HG02763 (cell line): ENCODE measurements around the gene SUN5.

Experiments
- ATAC-seq: cut with Tn5 transposase; IDR thresholded peaks from one replicate; pipeline ENCODE4 v1.9.1; 2021; ENCODE audit warnings: mild to moderate bottlenecking, moderate library complexity; ENCODE audit not compliant: unreplicated experiment

SUN5 gene

GRCh38 chr20:32995802-32996201 lies 8.4 kb downstream of the SUN5 start:
- no peak for ATAC-seq

- ATAC-seq, result no peak
Observed at GRCh38 chr20:32993496-32994050, 10.7 kb downstream of the SUN5 start.

DNA sequence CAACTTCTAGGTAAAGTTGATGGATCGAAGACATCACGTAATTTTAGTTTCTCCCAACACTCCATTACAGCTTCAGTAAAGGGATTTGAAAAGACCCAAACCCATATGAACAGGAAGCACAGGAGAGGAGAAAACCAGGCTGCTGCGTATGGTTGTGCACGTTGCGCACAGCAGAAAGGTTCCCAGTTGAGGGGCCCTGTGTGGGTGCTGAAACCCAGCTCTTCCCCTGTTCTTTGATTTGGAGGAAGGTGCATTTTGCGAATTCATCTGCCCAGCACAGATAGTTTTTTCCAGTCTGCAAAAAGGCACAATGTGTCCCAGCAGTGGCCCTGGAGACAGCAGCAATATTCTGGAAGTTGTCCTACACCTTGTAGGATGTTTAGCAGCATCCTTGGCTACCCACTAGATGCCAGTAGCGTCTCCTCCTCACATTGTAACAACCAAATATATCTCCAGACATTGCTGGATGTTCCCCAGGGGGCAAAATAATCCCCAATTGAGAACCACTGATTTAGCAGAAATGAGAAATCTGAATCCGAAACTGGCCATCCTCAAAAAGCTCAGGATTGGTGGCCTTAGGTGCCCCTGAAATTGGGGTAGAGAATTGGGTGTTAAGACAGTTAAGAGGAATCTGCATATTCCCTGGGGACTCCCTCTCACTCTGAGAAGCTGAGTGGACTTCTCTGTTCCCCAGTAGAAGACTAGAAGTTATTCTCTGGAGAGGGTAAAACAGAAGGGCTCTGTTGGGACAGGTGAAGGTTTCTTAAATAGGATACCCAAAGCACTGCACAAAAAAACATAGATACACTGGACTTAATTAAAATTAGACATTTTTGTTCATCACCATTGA lies 12.2 kb downstream of the SUN5 start:
- ATAC-seq, result no peak

DNA sequence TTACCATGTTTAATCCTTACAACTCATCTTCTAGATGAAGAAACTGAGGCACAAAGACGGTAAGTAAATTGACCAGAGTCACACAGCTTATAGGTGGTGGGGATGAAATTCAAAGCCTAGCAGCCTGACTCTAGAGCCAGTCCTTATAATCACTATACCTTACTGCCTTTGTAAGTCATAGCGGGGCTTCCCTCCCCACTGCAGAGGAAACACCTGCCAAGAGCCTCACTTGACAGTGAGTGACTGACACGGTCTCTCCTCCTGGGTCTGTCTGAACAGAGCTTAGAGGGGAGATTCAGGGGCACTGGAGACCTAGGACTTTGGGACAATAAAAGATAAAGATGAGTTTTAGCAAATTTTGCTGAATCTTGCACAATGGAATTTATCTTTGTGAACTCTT lies 12.8 kb downstream of the SUN5 start:
- no peak for ATAC-seq

DNA sequence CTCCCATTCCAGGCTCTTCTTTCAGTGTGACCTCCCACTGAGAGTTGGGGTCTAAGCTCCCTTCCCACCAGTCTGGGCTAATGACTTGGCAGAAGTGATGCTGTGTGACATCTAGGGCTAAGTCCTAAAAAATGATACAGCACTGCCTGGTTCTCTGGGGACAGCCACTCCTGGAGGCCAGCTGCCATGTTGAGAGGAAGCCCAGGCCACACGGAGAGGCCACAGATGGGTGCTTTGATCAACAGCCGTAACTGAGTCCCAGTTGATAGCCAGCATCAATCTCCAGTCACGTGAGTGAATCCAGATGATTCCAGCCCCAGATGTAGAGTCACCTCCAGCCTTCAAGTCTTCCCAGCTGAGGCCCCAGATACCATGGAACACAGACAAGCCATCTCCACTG lies 13.8 kb downstream of the SUN5 start:
- ATAC-seq, result no peak

DNA sequence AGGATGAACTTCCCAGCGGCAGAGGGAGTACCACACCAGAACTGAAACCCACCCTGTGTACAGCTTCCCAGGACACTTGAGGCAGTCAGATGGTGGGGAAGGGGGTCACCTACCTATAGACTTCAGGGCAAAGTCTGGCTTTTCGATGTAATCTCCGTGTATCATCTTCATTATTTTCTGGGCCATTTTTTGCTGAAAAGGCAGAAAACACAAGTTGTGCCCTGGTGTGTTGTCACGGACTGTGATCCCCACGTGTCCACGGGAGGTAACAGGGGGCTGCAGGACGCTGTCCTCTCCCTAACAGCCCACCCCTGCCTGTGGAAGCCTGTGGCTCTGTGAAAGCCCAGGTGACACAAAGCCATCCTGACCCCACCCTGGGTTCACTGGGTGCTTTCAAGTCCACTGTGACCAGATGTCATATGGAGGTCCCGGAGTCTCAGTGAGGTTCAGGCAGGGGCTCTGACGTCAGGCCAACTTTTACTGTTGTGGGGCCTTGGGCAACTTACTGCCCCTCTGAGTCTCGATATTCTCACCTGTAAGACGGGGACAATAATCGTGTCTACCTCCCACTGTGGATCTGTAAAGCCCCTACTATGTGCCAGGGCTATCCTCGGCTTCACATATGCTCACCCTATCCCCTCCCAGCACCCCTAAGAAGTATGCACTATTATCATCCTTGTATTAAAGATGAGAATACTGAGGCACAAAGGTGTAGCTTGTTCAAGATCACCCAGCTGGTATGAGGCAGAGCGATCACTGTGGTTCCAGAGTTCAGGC lies 14.5 kb downstream of the SUN5 start:
- ATAC-seq, result no peak

- ATAC-seq, result no peak
Observed at GRCh38 chr20:32988008-32988407, 16.2 kb downstream of the SUN5 start.

DNA sequence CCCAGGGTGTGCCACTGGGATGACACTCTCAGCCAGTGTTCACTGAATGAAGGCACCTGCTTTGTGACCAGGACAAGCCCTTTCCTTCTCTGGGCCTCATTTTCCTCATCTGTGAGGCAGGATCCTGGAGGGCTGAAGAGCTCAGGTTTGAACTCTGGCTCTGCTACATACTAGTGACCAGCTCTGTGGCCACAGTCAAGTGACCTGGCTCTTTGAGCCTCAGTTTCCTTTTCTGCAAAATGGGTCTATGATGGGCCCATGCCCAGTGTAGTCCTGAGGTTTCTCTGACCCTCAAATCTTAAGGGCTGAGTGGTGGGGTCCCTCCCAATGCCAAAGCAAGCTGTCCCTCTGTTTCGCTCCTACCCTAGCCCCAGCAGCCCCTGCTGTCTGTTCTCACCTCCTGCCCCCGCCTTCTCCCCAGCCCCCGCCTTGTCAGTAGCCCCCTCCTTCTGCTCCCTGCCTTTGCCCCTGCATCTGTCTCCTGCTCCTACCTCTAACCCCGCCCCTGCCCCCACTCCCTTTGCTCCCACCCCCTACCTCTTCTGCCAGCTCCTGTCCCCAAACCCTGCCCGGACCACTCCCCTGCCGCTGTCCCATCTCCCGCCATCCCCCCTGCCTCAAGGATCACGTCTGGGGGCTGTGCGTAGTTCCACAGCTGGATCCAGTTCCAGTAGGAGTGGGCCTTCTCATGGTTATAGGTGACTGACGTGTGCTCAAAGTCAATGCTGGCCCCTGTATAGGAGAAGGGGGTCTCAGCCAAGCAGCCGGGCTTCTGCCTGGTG lies 17.0 kb downstream of the SUN5 start:
- ATAC-seq, result no peak

DNA sequence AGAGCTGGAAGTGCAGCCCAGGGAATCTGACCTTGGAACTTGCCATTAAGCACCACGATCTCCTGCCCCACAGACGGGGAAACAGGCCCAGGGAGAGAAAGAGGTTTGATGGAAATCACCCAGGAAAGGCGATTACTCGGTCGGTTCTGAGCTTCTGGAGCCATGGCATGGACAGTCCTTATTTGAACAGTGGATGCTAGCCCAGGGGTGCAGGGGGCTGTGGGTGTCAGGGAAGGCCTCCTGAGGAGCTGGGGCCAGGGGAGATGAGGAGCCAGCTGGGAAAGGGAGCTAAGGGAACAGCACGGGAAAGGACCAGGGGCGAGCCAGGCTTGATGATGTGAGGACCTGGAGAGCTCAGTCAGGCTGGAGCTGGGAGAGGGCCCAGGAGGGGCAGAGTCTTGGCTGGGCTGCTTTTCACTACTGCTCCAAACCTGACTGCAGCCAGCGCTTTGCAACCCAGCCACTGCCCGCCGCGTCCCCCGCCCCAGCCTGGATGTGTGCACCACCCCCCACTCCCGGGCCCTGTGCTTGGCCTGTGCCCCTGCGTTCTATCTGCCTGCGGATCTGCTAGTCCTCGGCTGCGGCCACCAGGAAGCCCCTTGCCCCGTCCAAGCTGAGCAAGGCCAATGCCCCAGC lies 17.8 kb downstream of the SUN5 start:
- ATAC-seq, result no peak

GRCh38 chr20:32985596-32985995 lies 18.6 kb downstream of the SUN5 start:
- ATAC-seq, result no peak

DNA sequence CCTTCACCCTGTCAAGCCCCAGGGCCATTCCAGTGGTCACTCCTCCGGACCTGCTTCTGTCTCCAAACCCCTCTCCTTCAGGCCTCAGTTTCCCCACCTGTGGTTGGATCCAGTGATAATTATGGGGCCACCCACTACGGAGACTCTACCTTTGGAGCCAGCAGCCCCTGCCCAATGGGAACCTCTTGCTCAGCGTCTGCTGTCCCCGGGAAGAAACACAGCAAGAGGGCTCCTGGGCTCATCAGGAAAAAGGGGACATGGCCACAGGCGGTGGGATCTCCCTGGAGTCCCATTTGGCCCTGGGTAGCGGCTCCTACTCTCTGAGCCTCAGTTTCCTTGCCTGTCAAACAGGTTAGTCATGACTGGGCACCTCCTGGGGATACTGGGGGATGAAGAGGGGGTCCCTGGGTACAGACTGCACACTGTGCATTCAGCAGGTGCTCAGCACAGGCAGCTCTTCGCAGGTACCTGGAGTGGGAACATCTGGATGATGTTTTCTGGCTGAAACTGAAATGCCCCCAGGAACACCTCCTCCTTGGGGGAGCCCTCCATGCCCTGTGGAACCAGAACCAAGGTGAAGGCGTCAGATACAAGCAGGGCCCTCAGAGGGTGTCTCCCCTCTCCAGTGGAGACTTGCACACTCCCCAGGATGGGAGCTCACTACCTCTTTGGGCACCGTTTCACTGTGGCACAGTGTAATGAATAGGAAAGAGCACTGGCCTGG lies 19.4 kb downstream of the SUN5 start:
- no peak for ATAC-seq

GRCh38 chr20:32984196-32984595 lies 20.0 kb downstream of the SUN5 start:
- no peak for ATAC-seq

DNA sequence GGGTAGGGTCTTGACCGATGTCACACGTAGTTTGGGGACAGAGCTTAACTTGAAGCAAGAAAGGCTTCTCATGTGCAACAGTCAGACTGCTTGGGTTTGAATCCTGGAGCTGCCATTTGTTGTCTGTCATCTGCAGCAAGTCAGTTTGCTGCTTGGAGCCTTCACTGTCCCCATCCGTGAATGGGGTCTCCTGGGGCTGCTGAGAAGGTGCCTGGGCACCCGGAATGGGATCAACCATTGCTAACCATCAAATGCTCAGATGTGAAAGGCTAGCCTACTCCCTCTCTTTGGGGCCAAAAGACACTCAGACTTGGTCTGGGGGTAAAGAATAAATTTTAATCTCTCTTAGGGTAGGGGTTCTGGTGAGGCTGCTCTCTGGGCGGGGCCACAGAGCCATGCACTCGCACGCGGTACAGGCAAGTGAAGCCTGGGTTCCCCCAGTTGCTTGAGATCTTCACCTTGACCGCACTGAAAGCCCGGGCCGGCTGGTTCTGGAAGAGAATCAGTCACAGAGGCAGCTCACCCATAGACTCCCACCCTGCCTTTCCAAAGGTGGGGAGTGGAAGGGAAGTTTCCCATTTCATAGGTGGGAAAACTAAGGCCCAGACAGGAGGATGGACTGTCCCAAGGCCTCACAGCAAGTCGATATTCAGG lies 20.6 kb downstream of the SUN5 start:
- no peak for ATAC-seq

DNA sequence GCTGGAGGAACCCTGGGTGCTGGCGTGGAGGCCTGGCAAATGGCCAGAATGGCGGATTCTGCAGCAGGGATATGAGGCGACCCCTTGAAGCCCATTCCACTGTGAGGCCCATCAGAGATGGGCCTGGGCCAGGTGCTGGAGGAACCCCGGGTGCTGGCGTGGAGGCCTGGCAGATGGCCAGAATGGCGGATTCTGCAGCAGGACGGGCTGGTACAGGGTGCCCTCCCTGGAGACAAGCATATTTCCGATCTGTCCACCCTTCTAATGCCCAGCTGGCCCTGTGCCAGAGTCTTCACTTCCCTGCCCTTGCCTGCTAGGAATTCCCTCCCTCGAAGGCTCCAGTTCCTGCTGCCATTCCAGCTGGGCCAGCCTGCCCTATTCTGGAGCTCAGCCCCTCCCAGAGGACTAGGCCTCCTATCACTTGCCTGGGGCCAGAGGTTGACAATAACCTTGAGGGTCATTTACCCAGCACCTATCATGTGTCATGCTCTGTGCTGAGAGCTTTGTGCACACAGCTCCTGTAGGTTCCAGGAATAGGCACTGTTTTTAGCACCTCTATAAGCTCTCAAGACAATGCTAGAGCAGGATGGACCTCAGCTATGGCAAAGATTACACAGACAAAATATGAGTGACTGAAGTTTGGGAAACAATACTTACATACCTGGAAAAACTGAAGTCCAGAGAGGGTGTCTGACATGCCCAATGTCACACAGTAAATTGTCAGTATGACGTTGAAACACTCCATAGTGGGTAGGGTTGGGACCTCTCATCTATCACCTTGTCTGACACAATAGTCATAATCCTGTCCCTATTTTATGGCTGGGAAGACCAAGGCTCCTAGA lies 21.4 kb downstream of the SUN5 start:
- no peak for ATAC-seq

DNA sequence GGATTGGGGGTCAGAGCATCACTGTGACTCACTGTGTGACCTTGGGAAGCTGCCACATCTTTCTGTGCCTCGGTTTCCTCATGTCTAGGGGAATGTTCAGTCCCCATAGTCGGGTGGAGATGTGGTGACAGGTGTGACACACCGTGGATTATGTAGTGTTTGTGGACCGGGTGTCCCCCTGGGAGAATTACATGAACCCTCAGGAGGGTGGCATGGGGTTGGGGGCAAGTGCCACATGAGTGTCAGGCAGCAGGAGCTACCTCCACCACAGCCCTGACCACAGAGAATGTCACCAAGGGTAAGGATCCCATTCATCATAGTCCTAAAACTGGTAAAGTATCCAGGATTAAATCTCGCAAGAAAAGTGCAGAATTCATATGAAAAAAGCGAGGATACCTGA lies 23.2 kb downstream of the SUN5 start:
- no peak for ATAC-seq

DNA sequence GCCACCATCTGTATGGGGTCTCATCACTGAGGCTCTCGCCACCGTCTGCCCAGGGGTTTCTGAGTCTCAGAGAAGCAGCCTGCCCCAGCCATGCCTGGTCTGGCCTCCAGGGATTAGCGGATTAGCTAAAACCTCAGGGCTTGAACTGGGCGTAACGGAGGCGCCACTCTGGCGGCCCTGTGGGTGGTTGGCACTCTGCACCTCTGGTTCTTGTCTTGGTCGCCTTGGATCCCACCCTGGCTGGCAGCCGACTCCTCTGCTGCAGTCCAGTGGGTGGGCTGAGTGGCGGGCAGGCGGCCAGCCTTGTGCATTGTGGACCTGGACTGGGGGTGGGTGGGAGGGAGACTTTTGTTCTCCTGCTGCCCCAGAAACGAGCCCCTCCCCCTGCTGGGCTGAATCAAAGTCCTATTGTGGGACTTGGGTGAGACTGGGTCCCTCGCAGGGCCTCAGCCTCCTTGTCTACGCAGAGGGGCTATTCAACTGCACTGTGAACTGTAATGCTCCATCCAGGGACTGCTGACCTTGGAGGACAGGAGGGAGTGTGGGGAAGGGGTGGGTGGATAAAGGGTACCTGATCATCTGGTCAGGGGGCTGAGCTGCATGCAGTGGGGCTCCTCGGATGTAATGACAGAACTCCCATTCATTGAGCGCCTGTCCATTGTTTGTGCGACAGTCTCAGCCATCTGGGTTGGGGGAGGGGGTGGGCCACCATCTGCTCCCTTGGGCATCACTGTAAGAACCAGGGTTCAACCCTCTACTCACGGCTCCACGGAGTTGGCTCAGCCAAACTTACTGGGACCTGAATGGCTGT lies 23.9 kb downstream of the SUN5 start:
- no peak for ATAC-seq

GRCh38 chr20:32979201-32979998 lies 24.8 kb downstream of the SUN5 start:
- ATAC-seq, result no peak
